Activated CD4-positive, alpha-beta T cell treated with anti-CD3 and anti-CD28 coated beads, Interleukin-2, amount 50 U/mL, for 1 hour (primary cell): ENCODE data around the gene NDUFAF7.
A peak's percentile ranks its signal among the peaks of the same experiment; 100 is the strongest.
"Not testable (repeated sequence)": the region's sequence is repeated elsewhere in the genome, so short reads cannot be mapped to it uniquely, and the experiment has no call there.

Experiments
- DNase-seq: peaks from one replicate; pipeline ENCODE4 v3.0.0-alpha.2; 2020

The NDUFAF7 gene

GRCh38 chr2:37215250-37215649 is 16.2 kb upstream of the NDUFAF7 start:
- no peak for DNase-seq

- no peak for DNase-seq
Observed at GRCh38 chr2:37219046-37219445, 12.4 kb upstream of the NDUFAF7 start.

DNA sequence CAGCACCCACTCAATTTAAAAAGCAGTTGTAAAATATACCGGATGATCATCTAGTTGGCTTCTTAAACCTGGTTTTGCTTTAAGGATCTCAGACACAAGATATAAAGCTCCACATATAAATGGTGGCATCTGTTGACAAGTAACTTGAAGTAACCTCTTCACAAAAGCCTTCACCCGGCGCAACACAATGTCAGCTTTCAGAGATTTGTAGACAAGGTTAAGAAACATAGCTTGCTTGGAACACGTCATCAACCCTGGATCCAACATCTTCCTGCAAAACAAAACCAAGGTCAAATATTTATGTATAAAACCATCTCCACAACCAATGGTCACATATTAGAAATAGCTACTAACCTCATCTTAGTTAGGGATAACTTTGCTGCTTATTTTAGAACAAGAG is 8.3 kb upstream of the NDUFAF7 start:
- no peak for DNase-seq

DNA sequence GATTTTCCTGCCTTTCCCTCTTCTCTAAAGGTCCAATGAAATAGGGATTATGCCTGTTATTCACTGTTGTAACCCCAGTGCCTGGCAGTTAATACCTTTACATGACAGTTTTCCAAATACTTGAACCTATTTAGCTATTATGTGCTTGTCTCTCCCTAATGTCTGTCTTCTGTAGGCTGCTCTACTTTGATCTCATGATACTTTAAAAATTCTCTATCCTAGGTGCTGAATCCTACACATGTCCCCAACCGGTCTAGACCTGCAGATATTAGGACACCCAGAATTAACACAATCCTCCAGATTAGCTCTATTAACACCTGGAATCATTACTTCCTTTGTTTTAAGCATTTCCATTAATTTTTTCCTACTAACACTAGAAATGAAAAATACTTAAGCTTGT is 7.4 kb upstream of the NDUFAF7 start:
- no peak for DNase-seq

GRCh38 chr2:37225129-37225528 is 6.3 kb upstream of the NDUFAF7 start:
- DNase-seq = not testable (repeated sequence)

- DNase-seq = no peak
Observed at GRCh38 chr2:37226863-37227262, 4.6 kb upstream of the NDUFAF7 start.

DNA sequence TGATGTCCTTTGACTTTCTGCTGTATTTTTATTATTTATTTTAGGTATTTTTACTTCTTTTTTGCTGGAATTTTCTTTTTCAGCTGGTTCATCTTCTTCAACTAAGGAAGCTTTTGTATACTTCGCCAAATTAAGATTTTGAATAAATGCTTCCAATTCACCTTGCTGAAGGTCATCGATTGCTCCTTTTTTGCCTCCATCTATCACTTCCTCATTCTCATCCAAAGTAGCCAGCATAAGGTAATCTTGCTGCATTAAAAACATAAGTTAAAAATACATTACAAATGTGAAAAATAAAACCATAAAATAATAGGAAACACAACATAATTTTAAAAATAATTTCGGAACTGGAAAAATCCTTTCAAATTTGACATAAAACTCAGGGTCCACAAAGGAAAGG is 2.7 kb upstream of the NDUFAF7 start:
- DNase-seq = no peak

DNA sequence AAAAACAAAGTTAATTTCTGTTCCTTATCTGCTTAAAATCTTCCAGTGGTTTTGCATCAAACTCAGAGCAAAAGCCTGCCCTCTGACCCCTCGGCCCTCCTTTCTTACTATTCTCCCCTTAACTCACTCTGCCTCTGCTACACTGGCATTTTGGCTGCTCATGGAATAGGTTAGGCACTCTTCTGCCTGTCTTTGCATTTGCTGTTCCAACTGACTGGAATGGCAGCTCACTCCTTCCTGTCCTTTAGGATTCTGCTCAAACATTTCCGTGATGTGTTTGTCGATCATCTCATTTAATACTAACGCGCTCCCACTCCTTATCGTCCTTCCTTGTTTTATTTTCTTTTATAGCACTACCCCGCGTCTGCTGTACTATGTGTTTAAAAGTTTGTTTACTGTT is 877 bp upstream of the NDUFAF7 start:
- no peak for DNase-seq

DNA sequence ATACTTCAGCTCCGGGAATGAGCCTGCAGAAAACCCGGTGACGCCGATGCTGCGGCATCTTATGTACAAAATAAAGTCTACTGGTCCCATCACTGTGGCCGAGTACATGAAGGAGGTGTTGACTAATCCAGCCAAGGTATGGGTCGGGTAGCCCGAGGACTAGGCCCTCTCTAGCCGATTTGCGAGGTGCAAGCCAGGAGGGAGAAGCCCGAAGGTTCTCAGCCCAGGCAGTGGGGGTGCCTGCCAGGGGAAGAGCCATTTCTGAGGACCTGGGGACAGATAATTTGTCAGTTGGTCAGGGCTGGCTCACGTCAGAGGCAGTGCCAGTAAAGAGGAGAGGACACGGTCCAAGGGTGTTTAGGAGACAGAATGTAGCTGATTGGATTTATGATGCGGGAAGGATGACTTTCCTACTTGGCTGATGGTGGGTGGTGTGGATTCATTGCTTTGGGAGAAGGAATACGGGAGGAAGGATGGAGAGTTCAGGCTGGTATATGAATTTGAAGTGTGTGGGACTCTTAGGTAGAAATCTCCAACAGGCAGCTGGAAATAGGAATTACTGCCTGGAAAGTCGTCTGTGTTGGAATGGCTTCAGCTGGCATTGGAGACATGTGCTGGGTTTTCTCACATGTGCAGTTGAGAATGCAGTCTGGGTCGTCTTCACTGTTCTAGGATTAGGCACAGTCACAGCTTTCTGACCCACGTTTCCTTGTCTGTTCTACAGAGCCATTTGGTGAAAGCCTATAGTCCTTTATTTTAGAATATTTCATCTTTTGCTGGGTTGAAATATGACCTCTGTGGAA is 874 bp downstream of the NDUFAF7 start:
- peak; percentile 4 for DNase-seq

DNA sequence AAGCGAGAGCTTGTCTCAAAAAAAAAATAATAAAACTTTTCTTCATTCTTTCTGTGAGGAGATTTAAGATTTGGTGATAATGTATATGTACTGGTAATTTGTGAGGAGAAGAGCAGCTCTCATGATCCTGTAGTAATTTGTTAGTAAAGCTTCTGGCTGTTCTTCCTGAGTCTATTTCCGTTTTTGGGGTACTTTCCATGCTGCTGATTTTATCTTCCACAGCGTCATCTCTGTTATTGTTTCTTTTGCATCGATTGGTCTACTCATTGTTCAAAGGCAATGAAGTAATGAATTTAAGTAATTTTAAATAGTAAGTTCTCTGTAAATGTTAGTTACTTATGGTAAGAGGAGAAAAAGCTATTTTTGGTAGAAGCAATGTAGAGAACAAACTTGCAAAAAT is 12.0 kb downstream of the NDUFAF7 start:
- no peak for DNase-seq

GRCh38 chr2:37244017-37244416 is 12.6 kb downstream of the NDUFAF7 start:
- DNase-seq = no peak

DNA sequence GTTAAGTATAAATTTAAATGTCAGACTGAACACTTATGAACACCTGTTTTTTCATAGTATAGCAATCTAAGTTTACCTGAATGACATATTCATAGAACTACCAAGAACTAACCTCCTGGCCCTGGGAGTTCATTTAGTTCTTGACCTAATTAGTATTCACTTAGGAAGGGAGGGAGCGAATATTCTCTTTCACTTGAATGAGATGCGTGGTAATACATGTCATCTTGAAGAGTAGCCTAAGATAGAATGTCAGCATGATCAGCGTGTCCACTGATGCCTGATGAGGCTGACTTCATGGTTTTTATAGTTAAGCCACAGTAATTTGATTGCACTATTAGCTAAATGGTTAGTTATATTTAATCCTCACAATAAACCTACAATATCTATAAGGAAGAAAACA is 13.3 kb downstream of the NDUFAF7 start:
- no peak for DNase-seq

GRCh38 chr2:37246205-37246604 is 14.7 kb downstream of the NDUFAF7 start:
- no peak for DNase-seq

GRCh38 chr2:37250869-37251740 is 19.6 kb downstream of the NDUFAF7 start:
- no peak for DNase-seq

DNA sequence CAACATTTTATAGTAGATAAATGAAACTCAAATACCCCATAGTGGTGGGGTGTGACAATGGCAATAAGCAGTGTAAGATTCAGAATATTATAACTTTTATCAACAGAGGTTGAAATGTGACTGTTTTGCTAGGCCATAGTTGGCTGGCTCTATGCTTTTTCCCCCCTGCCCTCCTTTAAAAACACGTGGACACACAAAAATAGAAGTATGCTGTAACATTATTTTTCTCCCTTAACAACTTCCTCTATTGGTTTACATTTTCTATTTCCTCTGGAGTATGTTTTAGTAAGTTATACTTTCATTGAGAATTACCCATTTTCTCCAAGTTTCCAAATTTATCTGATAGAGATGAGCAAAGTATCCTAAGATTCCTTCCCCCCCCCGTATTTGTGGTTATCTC is 31.1 kb downstream of the NDUFAF7 start:
- no peak for DNase-seq

- no peak for DNase-seq
Observed at GRCh38 chr2:37263839-37264238, 32.4 kb downstream of the NDUFAF7 start.

DNA sequence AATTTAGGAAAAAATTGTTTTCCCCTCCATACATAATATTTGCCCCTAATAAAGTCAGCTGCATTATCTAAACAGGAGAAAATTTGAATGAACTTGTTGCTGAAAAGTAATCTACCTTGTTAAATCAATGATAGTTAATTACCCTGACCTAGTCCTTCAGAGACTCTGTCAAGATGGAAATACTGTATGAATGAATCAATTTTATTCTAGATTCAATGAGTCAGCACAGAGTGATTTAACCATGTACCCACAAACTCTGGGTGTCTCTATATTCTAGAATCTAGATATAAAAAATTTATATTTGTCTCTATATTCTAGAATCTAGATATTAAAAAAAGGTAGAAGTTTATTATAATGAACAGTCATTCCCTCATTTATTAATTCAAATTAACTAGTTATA is 36.2 kb downstream of the NDUFAF7 start:
- no peak for DNase-seq

DNA sequence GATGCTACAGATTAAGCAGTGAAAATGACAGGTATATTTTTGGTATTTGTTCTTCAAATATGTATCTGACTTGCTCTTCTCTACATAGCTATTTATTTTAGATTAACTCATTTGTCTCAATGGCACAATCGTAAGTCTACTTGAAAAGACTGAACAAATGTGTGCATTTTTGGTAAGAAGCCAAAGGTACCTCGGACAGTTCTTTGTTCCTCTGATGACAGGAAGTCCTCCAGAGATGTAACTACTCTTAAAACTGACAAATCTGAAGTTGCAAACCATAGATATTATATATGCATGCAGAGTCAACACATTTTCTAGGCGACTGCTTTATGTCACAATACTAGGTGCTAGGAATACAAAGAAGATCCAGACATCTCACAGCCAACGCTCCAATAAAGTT is 36.7 kb downstream of the NDUFAF7 start:
- DNase-seq = no peak

- no peak for DNase-seq
Observed at GRCh38 chr2:37271376-37272067, 40.1 kb downstream of the NDUFAF7 start.

DNA sequence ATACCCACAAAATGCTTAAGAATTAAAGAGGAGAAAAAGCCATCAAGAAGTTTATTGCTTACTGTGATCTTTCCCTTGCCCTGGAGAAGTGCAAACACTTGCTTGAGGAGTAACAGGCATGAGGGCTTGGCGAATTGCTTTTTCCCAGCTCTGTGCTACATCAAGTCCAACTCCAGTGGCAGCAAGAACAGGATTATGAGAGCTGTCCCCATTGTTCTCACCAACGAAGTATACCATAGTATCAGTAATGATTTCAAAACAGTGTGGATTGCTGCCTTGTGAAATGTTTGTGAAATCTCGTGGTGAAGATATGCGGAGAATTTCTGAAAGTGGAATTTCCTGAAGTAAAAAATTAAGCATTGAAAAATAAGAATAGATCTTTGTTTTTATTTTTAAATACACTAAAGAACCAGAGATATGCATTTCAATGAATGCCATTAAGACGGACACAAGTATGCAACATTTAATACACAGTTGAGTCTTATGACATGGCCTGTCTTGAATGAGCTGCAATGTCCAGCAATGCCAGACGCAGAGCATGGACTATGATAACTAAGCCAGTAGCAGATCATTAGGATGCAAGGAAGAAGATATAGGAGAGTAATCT is 43.0 kb downstream of the NDUFAF7 start:
- no peak for DNase-seq

- DNase-seq = no peak
Observed at GRCh38 chr2:37276291-37276690, 44.8 kb downstream of the NDUFAF7 start.

DNA sequence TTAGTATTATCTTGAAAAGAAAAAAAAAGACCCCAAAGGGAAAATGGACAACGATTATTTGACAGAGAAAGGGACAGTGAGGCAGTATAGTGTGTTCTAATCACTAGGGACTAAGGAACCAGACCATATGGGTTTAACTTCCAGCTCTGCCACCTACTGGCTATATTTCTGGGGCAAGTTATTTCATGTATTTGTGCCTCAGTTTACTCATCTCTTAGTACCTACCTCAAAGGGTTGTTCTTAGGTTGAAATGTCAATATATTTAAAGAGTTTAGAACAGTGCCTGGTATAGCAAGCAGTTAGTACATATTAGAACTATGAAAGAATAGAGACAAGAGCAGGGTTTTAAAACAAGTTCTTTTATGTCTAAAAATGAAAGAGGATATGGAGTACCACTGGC is 50.5 kb downstream of the NDUFAF7 start:
- no peak for DNase-seq

- DNase-seq = no peak
Observed at GRCh38 chr2:37282746-37283145, 51.3 kb downstream of the NDUFAF7 start.
